Coronary artery (tissue), 2 donors: ENCODE measurements around the gene ZNF367.

Source experiments
- DNase-seq: peaks from one replicate; pipeline ENCODE4 v3.0.0-alpha.2; 2017; ENCODE audit warnings: low spot score
- H3K27ac ChIP-seq, 2 donors: fragments of 200-600 bp; sonication (generic); one replicate each; pipeline ENCODE4 v1.5.1; 2016 to 2019
- H3K4me3 ChIP-seq: fragments of 200-600 bp; sonication (generic); 2 replicates; pipeline ENCODE4 v1.5.1; 2016; ENCODE audit warnings: mild to moderate bottlenecking, moderate library complexity
- TF ChIP-seq, protein P1 (sequence below): fragments of 200-600 bp; sonication (generic); IDR thresholded peaks from one replicate; pipeline ENCODE4 v1.5.1; 2019; ENCODE audit warnings: antibody characterized with exemption

ZNF367 gene

DNA sequence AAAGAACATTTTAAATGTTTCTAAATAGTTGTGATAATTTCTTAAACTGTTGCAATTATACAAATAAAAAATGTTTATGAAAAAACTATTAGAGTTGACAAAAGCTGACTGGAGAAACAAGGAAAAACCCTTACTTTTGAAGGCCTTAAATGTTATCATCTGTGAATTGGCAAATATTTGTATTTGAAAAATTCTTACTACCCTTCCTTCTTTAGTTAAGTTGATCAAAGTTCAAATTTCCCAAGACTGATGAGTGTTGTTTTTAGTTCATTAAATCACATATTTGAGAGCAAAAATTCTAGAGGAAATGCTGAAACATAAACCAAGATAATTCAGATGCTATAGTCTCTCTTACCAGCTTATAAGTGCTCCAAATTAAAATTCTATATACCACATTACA is 32.0 kb downstream of the ZNF367 start:
- no peak for DNase-seq
- Histone ChIP-seq H3K27ac (no peak overlapping the region), H3K4me3 (no peak overlapping the region)
- TF ChIP-seq, protein P1, sequence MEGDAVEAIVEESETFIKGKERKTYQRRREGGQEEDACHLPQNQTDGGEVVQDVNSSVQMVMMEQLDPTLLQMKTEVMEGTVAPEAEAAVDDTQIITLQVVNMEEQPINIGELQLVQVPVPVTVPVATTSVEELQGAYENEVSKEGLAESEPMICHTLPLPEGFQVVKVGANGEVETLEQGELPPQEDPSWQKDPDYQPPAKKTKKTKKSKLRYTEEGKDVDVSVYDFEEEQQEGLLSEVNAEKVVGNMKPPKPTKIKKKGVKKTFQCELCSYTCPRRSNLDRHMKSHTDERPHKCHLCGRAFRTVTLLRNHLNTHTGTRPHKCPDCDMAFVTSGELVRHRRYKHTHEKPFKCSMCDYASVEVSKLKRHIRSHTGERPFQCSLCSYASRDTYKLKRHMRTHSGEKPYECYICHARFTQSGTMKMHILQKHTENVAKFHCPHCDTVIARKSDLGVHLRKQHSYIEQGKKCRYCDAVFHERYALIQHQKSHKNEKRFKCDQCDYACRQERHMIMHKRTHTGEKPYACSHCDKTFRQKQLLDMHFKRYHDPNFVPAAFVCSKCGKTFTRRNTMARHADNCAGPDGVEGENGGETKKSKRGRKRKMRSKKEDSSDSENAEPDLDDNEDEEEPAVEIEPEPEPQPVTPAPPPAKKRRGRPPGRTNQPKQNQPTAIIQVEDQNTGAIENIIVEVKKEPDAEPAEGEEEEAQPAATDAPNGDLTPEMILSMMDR, result no peak

DNA sequence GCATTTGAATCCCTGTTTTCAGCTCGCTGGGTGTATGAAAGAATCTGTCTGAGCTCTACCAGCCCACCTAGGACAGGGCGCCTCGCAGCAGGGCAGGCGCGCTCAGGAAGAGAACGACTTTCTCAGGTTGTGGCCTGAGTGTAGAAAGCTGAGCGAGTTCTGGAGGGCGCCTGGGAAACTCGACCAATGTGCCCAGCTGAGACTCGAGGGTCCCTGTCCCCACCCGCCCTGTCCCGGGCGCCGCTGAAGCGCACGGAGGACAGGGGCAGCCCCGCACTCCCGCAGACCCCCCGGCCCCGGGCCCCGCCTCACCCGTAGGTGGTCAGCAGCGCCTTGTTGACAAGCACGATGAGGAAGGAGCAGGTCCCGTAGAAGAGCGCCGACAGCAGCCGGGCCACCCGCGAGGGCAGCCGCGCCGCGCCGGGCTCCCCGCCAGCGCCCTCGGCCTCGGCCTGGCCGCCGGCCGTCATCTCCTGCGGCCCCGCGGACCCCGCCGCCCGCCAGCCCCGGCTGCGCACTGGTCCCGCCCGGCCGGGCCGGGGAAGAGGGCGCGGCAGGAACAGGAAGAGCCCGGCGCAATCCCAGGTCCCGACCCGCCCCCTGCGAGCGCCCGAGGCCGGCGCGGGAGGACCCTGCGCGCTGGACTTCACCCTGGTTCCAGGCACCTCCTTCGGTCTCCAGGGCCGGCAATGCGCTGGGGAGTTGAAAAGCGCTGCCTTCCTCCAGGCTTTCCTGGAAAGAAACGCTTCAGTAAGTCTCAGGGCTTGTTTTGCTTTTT is 34.8 kb downstream of the ZNF367 start, which contains the start of gene SLC35D2:
Gene SLC35D2 (minus strand): TSS at position 547 of the 778 bp plus-strand sequence. CDS start 77 bp downstream, at position 470.
- peak within 1 kb of the TSS; percentile 73 to 94 for H3K27ac ChIP-seq
- H3K4me3 ChIP-seq, result peak within 1 kb of the TSS; percentile 91
- DNase-seq, result peak; percentile 77
- TF ChIP-seq, protein P1, result no peak

DNA sequence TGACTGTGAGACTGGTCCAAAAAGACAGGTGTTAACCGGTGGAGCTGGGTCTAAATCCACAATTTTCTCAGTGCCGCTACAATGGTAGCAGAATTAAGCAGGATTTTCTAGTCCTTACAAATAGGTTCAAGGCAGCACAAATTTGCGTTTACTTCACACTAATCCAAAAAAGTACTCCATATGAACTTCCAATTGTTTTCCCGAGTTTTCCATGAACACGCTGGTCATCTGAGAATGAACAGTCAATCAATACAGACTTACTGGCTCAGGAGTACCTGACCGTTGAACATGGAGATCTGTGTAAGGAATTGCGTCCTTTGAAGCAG is 35.4 kb downstream of the ZNF367 start:
- Histone ChIP-seq H3K27ac (peak overlapping the region; percentile 73 to 94), H3K4me3 (peak overlapping the region; percentile 91)
- TF ChIP-seq, protein P1, result no peak
- no peak for DNase-seq

DNA sequence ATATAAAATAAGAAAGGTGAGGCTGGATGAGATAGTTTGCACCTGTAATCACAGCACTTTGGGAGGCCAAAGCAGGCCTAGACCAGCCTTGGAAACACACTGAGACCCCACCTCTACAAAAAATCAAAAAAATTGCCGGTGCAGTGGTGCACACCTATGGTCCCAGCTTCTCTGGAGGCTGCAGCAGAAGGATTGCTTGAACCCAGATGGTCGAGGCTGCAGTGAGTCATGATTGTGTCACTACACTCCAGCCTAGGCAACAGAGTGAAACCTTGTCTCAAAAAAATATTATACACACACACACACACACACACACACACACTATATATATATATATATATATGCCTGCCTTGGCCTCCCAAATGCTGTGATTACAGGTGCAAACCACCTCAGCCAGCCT is 36.0 kb downstream of the ZNF367 start:
- TF ChIP-seq, protein P1, result no peak
- Histone ChIP-seq H3K4me3 (peak overlapping the region; percentile 91), H3K27ac (no peak overlapping the region)
- DNase-seq, result no peak

DNA sequence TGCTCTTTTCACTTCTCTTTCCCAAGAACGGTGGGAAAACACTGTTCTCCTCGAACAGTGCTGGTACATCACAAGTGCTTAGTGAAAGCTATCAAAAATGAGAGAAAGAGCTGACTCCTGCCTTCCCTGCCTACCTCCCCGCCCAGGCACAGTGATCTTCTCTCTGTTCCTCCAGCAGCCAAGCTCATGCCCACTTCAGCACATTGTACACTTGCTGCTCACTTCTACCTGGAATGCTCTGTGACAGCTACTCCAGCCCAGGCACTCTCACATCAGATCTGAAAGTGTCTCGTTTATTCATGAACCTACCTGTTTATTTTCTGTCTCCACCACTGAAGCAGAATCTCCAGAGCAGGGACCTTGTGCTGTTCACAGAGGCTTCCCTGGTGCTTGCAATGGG is 36.5 kb downstream of the ZNF367 start:
- no peak for DNase-seq
- Histone ChIP-seq H3K27ac (no peak overlapping the region), H3K4me3 (no peak overlapping the region)
- TF ChIP-seq, protein P1, result no peak

DNA sequence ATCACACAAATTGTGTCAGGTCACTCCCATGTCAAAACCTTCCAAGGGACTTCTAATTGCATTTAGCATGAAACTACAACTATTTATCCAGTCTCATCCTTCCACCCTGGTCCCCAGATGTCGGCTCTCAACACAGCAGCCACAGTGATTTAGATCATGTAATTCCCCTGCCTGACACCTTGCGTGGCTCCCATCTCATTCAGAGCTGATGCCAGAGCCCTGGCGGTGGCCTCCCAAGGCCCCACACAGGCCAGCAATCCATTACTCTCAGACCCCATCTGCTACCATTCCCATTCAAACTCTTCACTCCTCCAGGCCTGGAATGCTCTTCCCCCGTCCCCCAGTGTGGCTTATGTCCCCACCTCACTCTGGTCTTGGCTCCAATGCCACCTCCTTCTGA is 37.0 kb downstream of the ZNF367 start:
- no peak overlapping the region for H3K27ac ChIP-seq
- DNase-seq, result no peak
- TF ChIP-seq, protein P1, result no peak
- H3K4me3 ChIP-seq, result no peak overlapping the region

DNA sequence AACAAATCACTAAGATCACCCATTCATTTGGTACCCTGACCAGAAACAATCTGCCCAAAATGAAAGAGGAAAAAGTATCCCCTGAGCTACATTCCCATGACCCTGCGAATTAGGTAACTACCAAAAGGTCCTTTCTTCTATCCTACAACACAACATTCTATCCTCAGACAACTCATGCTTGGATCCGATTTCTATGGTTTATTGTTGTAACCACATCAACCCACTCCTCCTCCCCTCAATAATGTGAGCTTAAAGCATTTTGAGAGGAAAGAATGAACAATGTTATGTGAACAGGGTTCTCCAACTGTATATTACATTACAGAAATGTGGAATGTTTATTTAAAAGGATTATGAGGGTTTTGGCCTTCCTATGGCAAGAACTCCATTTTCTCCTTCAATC is 38.7 kb downstream of the ZNF367 start:
- Histone ChIP-seq H3K27ac (no peak overlapping the region), H3K4me3 (no peak overlapping the region)
- TF ChIP-seq, protein P1, result no peak
- DNase-seq, result no peak
